Stimulated activated CD8-positive, alpha-beta memory T cell treated with anti-CD3 and anti-CD28 coated beads, Interleukin-12 subunit alpha, Interleukin-12 subunit beta, amount 100 ng/mL, for 4 hours (primary cell): ENCODE measurements around the gene GATA5.
"Not testable (repeated sequence)": the region's sequence is repeated elsewhere in the genome, so short reads cannot be mapped to it uniquely, and the experiment has no call there.

ENCODE experiments used
- DNase-seq: peaks from one replicate; pipeline ENCODE4 v3.0.0-alpha.2; 2020; ENCODE audit warnings: low read depth

Gene GATA5

GRCh38 chr20:62505337-62506045, 29.7 kb upstream of the GATA5 start:
- no peak for DNase-seq

DNA sequence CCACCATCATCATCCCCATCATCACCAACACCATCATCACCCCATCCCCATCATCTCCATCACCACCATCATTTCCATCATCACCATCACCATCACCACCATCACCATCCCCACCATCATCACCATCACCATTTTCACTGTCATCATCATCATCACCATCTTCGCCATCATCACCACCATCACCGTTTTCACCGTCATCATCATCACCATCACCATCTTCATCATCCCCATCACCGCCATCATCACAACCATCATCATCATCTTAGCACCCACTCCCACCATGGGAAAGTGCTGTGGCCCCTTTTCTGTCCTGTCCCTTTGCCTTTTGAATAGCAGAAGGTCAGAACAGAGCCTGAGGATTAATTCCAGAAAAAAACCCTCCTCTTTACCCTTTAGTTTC, 28.5 kb upstream of the GATA5 start:
- no peak for DNase-seq

DNA sequence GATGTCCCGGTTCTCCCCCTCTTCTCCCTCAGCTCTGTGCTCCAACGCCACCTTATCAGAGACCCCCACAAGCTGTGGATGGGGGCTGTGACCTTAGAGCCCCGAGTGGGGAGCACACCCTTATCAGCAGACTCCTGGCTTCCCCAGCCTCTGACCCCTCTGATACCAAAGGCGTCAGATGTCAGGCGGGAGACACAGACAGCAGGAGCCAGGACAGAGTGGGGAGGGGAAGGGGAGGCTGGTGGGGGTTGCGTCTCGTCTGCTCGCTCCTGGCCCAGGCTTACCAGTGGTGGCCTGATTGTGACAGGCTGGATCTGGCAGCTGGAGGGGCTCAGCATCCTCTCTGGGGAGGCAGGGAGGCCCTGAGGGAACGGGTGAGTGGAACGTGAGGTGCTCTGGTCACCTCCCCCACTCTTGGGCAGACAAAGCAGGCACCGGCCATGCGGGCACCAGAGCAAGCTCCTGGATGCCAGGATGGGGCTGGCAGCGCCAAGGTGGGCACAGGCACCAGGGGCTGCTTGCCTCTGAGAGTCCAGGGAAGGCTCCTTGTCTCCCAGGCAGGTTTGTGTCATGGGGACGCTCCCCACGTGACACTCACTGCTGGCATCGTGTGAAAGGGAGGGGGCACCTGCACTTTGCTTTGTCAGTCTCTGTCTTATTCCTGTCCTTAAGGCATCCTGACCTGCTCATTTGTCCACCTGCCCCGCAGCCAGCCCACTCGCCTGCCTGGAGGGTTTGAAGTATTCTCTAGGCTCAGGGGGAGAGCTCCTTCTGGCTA, 27.8 kb upstream of the GATA5 start:
- DNase-seq: no peak

GRCh38 chr20:62502496-62503095, 26.8 kb upstream of the GATA5 start:
- no peak for DNase-seq

- DNase-seq: peak; percentile 37
These were observed 26.2 kb upstream of the GATA5 start for GRCh38 chr20:62501801-62502495.

GRCh38 chr20:62500237-62500864, 24.6 kb upstream of the GATA5 start:
- DNase-seq: peak; percentile 53

- no peak for DNase-seq
These were observed 24.0 kb upstream of the GATA5 start for GRCh38 chr20:62499758-62500236.

GRCh38 chr20:62498874-62499273, 23.1 kb upstream of the GATA5 start:
- no peak for DNase-seq

GRCh38 chr20:62496568-62497218, 20.9 kb upstream of the GATA5 start:
- no peak for DNase-seq

DNA sequence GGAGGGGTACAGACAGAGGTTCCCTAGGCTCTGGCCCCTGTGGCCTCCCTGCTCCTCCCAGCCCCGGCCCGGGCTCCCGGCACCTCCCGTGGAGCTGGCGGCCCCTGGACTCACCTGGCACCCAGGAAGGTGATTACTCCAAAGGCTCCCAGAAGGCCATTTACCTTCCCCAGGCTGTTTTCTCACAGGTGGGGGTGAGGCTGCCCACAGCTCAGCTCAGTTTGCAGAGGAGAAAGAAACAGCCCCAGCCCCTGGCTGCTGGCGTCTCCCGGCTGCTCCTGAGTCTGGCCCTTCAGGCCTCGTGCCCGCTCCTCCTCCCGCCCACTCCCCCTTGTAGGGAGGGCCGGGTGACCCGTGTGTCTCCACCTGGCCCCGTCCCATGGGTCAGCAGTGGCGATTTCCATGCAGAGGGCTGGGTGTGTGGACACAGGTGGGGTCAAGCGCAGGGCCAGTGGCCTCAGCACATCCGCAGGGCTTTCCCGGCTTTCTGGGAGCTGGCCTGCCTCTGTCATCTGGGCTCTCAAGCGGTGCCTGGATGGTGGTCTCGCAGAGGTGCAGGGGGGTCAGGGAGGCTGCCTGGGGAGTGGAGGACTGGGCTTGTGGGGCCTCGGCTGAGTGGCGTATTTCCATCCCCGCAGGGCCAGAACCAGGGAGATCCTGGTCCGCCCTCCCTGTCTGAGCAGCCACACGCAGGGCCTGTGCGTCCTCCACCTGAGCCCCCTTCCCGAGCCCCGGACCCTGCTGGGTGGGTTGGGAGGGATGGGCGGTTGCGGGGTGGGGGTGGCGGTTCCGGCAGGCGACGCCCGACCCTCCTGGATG, 20.2 kb upstream of the GATA5 start:
- DNase-seq: no peak

DNA sequence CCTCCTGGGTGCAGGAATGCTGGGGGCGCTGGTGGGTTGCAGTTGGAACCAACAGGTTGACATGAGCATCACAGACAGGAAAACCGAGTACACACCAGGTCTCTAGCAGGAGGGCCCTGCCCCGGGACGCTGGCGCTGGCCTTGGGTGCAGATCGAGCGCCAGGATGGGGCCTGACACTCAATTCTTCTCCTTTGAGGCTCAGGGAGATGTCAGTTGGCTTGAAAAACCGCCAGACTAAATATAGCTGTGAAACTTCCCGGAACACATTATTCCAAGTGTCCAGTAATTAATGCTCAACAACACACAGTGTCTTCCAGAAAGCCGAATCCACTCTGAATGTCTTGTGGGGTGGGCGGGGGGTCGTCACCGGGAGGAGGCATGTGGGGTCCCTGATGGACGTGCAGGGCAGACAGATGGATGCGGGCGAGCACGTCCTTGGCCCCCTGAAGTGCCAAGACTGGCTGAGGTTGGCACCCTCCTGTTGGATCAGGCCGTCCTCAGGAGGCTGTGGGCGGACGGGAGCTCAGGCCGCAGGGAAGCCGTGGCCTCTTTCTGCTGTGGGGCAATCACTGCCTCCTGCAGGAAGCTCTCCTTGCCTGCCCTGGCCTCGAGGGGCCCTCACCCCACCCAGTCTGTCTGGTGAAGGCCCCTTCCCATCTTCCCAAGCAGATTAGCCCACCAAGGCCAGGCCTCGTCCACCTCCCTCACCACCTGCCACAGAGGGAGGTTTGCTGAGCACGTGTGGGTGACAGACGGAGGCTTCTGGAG, 19.4 kb upstream of the GATA5 start:
- DNase-seq: no peak

DNA sequence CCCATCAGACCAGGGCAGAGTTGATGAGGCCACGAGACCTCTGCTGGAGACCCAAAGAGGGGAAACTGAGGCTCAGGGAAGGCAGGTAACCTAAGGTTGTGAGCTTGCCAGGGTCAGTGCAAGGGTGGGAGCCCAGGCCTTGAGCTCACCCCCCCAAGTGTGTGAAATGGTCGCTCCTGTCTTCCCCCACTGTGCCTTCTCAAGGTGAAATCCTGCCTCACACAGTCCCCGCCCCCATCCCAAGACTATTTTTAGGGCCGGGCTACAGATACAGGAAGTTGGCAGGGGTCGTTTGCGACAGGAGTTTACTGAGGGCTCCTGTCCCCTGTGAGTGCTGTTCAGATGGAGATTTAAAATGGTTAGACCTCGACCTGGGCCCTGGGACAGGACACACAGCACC, 18.7 kb upstream of the GATA5 start:
- DNase-seq: no peak

DNA sequence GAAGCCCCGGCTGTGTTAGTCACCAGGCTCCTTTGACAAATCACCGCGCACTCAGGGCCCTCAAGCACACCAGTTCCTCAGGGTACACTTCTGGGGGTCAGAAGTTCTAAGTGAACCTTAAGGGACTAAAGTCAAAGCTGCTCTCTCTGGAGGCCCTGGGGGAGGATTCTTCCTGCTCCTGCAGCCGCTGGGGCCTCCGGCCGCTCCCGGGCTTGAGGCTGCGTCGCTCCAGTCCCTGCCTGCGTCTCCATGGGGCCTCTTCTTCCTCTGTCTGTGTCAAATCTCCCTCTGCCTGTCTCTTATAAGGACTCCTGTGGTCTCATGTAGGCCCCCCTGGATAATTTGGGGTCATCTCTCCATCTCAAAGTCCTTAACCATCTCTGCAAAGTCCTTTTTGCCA, 18.1 kb upstream of the GATA5 start:
- DNase-seq: no peak

GRCh38 chr20:62493253-62493885, 17.6 kb upstream of the GATA5 start:
- no peak for DNase-seq

DNA sequence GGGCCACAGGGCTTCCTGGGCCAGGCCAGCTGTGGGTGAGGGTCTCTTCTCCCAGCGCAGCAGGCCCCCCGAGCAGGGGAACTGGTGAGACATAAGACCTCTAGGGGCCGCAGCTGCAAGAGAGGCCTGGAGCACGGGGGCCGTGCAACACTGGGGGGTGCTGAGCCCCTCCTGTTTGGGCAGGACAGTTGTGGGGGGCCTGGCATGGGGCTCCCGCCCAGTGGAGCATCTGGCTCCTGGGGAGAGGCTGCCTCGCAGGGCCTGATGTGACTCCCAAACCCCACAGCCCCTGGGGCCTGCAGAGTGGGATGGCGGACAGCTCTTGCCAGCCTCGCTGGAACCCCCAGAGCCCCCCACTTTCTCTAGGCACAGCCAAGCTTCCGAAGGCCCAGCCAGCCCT, 16.9 kb upstream of the GATA5 start:
- DNase-seq: no peak

DNA sequence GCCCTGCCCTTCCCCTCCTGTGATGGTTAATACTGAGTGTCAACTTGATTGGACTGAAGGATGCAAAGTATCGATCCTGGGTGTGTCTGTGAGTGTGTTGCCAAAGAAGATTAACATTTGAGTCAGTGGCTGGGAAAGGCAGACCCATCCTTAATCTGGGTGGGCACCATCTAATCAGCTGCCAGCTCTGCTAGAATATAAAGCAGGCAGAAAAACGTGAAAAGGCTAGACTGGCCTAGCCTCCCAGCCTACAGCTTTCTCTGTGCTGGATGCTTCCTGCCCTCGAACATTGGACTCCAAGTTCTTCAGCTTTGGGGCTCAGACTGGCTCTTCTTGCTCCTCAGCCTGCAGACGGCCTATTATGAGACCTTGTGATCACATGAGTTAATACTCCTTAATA, 15.0 kb upstream of the GATA5 start:
- DNase-seq: not testable (repeated sequence)

DNA sequence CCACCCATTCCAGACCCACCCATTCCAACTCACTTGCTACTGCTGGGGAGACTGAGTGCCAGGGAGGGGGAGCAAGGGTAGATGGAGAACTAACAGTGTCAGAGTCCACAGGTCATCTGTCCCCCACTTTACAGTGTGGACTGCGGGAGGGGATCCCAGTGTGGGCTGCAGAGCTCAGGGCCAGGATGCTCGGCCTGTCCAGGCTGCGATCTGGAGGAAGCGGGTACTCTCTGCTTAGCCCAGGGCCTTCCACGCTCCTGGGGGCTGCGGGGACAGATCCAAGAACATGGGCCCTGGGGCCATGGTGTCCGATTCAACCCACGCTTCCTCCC, 14.1 kb upstream of the GATA5 start:
- no peak for DNase-seq

- DNase-seq: no peak
These were observed 13.6 kb upstream of the GATA5 start for GRCh38 chr20:62489186-62489931.

- DNase-seq: no peak
These were observed 12.7 kb upstream of the GATA5 start for GRCh38 chr20:62488470-62488869.
